HG02852 (cell line): Measurements from ENCODE around the gene TOP1.

ENCODE experiments used
- ATAC-seq: cut with Tn5 transposase; IDR thresholded peaks from one replicate; pipeline ENCODE4 v1.9.1; 2021; ENCODE audit warnings: mild to moderate bottlenecking, moderate library complexity; ENCODE audit not compliant: unreplicated experiment

The TOP1 gene

DNA sequence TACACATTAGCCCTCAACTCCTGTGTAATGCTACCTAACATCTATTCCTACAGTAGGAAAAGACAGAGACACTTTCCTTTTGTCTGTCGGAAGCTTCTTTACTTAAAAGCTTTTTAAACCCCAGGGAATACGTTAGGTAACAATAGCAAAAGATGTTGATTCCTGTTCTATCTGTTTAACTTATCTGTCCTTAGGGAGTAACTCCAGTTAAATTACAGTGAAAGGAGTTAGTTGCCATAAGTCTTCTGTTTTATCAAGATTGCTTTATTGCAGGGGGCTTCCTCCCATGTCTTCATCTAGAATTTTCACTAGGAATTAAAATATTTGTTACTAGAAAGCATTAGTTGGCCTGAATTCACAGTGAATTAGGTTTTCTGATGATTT is 26.2 kb downstream of the TOP1 start:
- no peak for ATAC-seq

DNA sequence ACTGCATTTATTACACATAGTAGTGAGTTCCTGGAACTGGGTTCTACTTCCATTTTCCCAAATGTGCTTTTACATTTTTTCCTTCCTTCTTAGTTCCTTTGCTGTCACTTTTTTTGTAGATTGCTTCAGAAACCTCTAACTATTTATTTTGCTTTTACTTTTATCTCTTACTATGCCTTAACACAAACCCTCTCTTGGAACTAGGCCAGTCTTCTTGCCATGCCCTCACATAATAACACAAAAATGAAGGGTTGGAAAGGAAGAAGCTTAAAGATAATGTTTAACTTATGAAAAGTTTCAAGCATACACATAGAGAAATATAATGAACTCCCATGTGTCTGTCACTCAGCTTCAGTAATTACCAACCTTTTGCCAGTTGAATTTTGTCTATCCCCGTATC is 27.1 kb downstream of the TOP1 start:
- ATAC-seq: no peak

DNA sequence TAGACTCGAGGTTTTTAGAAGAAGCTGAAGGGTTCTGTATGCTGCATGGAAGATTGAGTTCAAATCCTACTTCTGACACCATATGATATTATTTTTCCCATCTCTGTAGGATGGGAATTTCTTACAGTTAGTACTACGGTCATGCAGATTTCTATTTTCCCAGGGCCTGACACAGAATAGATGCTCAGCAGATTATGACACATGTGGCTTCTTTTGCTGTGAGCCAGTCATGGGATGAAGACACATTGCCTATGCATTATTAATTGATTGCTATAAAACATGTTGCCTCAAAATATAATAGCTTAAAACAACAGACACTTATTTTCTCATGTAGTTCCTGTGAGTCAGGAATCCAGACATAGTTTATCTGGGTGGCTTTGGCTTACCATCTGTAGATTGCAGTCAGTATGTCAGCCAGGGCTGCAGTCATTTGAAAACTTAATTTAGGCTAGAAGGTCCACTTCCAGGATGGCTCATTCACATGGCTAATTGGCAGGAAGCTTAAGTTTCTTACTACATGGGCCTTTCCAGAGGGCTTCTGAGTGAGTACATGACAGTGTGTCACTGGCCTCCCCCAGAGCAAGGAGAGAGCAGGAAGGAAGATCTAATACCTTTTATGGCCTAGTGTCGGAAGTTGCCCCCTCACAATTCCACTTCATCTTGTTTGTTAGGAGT is 29.5 kb downstream of the TOP1 start:
- ATAC-seq: no peak

DNA sequence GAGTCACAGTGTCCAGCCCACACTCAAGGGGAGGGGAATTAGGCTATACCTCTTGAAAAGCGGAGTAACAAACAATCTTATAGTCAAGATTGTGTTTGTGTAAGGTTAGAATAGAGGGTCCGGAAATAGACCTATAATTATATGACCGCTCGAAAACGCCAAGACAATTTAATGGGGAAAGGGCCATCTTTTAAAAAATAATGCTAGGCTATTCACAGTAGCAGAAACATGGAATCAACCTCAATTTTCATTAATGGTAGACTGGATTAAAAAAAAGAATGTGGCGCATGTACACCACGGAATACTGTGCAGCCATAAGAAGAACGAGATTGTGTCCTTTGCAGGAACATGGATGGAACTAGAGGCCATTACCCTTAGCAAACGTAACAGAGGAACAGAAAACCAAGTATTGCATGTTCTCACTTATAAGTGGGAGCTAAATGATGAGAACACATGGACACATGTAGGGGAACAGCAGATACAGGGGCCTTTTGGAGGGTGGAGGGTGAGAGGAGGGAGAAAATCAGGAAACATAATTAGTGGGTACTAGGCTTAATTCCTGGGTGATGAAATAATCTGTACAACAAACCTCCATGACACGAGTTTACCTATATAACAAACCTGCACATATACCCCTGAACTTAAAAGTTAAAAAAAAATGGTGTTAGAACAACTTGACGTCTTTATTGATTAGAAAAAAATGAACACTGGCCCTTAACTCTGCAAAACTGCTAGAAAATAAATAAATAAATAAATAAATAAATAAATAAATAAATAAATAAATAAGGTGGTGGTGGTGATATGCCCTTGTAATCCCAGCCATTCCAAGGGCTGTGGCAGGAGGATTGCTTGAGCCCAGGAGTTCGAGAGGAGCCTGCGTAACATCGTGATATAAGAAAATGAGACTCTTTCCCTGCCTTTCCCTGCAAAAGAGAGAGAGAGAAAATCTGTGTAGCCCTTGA is 30.3 kb downstream of the TOP1 start:
- no peak for ATAC-seq

DNA sequence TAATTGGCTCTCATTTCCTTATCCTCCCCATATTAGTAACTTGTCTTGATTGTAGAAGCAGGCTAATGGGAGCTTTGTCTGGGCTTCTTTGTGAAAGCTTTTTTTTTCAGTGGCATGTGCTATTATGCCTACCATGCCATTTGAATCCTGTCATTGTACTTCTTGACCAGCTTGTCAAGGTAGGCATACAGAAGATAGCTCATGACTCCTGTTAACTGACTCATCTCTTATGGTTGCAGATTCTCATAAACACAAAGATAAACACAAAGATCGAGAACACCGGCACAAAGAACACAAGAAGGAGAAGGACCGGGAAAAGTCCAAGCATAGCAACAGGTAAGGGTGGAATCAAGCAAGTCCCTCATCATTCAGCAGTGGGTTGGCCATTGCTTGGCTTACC is 32.5 kb downstream of the TOP1 start:
- ATAC-seq: no peak

DNA sequence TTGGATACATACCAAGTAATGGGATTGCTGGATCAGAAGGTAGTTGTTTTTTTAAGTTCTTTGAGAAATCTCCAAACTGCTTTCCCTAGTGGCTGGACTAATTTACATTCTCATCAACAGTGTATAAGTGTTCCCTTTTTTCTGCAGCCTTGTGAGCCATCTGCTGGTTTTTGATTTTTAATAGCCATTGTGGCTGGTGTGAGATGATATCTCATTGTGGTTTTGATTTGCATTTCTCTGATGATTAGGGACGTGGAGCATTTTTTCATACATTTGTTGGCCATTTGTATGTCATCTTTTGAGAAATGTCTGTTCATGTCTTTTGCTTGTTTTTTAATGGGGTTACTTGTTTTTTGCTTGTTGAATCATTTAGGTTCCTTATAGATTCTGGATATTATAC is 34.8 kb downstream of the TOP1 start:
- no peak for ATAC-seq

DNA sequence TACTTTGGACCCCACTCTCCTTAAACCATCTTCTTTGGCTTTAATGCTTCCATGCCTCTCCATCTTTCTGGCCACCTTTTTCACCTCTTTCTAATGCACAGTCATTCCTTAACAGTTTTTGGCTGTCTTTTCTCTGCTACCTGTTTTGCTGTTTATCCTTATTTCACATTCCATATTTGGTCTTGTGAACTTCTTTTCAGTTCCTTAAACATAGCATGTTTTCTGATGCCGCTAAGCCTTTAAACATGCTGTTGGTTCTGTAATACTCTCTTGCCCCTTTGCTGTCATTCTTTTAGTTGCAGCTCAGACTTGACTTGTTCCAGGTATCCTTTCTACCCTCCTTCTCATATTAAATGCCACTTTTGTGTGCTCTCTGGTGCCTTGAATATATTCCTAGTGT is 35.8 kb downstream of the TOP1 start:
- peak; percentile 80 for ATAC-seq

DNA sequence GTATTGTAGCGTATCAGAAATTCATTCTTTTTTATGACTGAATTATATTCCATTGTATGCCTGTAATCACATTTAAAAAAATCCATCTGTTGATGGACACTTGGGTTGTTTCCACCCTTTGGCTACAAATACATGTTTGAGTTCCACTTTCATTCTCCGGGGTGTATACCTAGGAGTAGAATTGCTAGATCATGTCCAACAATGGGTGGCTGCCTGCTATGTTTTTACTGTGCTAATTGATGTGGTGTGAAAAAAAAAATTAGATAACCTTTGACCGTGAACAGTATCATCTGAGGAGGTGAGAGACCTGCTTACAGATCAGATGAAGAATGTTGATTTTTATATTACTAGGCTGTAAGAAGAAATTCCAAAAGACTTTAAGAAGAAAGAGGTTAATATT is 37.1 kb downstream of the TOP1 start:
- no peak for ATAC-seq

DNA sequence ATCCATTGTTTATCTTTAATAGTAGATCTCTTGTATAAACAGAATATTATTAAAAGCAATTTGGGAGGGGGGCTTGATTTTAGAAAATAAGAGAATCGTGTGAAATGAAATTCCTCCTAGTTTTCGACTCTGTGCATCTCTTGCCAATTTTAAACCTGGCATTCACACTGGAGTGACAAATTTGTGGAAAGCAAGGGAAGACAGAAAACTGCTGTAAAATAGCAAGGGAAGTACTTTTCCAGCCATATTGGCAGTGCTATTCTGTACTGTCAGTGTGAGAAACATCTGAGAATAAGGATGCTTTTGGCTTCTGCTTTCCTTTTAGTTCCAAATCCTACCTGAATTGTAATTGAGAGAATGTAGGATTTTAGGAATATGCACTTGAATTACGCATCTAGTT is 40.2 kb downstream of the TOP1 start:
- no peak for ATAC-seq

DNA sequence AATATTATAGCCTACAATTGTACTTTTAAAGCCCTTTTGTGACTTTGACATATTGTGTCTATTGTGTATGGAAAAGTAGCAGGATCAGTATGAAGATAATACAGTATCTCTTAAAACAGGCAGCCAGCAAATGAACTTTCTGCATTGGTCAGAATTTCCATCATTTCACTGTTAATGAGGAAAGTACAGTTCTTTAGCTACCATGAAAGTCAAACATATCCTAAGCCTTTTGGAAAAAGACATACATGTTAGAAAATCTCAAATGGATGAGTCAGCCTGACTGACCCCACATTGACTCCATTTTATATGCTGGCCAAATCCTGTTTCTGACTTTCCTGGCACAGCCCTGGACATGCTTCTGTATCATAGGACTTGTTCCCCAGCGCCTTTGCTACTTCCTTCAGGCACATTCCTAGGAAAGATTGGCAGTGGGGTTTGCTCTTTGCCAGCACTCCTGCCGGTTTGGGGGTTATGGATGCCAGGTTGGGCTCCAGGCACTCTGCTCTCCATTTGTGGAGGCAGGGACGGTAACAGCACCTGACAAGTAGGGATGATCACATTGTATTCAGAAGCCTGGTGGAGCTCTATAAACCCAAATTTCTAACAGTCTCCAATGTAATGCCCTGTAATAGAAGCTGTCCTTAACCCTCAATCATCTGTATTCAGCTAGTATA is 43.7 kb downstream of the TOP1 start:
- ATAC-seq: no peak

DNA sequence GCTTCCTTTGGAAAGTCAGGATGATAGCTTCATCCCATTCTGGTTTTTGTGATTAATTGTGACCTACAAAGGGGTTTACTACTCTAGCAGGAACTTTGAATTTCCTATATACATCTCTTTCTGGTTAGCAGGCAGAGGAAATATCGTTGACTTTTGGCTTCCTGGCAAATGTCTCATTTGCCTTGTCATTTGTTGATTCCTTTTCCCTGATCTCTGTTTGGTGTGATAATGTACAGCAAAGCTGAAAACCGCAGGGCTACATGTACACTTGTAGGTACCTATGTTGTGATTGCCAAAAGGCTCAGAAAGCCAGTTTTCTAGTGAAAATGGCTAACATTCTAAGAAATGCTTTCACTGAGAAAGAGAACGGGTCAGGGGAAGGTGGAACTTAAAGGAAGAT is 44.3 kb downstream of the TOP1 start:
- no peak for ATAC-seq

DNA sequence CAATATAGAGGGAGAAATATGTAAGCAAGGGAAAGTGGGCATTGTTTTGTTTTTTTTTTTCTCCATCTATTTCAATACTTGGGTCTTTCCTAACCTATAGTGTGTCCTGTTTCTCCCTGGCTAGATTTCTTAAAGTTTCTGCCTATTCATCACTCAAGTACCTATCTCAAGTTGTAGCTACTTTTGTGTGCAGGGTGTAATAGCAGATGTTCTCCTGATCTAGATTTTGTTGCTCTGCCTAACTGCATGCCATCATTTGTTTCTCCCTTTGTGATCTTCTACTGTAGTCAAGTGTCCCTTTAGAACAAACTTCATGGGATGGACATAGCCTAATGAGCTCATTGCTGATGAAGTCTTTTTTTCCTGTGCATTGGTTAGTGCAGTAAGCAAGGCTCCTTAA is 45.8 kb downstream of the TOP1 start:
- ATAC-seq: no peak

DNA sequence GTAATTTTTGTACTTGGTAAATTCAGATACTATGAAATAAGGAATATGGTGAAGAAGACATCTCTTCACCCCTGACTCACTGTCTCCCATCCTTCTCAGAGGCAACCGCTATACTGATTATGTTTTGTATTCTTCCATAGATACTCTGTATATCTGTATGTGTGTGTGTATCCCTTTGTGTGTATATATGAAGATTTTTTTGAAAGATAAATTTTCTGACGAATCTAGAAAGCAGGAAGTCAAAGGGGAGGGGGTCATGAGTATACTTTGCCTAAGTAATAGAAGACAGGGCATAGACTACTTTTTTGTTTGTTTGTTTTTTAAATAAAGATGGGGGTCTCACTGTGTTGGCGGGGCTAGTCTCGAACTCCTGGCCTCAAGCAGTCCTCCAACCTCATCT is 48.2 kb downstream of the TOP1 start:
- ATAC-seq: no peak

DNA sequence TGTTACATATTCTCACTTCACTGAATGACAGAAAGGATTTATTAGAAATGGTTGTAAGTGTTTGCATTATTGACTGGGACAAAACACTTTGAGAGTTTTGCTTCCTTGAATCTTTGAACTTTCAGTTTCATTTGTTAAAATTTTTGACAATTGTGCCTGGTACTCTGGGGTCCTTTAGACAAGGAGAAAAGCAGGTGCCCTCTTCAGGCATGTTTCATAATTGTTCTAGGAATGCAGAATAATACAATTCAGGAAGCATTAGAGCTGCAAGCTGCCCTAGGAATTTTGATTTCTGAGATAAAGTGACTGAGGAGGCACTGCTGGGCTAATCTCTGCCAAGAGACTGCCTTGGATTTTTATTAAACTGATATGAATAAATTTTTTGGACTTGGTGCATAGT is 49.7 kb downstream of the TOP1 start:
- no peak for ATAC-seq

DNA sequence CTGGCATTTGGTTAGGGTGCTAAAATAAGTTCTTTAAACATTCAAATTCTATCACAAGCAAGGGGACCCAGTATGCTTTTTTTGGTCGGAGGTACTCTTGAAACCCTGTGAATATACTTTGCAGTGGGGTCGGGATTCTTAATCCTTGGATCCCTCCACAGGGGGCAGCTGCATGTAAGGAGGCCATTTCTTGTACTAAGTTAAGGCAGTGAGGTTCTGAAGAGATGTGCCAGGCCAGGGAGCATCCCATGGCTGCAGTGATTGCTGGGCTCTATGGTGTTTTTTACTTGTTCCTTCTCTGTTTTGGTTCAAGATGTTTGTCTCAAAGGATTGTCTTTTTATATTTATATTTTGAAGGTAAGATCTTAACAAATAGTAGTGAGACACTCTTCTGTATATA is 50.4 kb downstream of the TOP1 start:
- no peak for ATAC-seq

DNA sequence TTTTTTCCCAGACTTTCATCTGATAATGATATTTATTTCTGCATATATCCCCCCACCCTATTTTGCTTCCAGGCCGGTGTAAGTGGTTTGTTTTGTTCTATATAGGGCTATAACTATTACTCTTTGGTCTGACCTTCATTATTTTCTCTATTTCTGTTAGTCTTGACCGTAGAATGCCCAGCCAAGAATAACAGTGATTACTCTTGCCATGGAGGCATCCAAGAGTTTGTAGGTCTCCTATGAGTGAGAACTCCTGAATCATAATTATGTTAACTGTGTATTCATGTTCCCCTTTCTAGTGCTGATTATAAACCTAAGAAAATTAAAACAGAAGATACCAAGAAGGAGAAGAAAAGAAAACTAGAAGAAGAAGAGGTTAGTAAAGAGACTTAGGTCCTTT is 52.2 kb downstream of the TOP1 start:
- ATAC-seq: no peak

DNA sequence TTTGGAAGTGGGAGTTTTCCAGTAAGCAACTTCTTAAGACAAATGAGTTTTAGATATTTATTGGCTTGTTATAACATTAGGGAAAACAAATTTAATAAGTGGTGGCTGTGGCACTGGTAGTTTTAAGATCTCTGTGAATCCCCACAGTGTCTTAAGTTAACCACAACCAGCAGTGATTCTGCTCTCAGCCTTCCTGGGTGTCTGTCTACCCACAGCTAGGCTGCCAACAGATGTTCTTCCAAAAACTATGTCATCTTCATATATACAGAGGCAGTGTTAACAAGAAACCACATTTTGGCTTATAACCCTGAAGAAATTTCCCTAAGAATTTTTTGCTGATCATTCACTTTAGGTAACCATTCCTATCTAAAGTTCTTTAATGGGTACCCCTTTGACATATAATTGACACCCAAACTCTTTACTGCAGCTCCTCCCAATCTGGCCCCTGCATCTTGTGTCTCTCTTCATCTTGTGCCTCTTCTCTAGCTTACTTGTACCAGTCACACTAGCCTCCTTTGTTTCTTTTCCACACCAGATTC is 52.7 kb downstream of the TOP1 start:
- ATAC-seq: no peak

DNA sequence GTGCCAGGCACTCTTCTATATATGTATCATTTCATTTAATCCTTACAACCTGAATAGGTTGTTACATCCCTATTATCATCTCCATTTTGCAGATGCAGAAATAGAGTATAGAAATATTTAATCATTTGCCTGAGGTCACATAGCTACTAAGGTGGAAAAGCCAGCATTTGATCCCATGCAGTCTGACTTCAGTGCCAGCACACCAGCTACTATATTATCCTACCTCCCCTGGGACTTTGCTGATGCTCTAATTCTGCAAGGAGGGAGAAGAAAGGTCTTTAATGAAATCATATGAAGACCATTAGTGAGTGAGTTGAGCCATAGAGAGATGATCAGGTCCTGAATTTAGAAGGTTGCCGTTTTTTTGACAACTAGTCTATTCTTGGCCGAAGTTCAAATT is 53.7 kb downstream of the TOP1 start:
- ATAC-seq: no peak

DNA sequence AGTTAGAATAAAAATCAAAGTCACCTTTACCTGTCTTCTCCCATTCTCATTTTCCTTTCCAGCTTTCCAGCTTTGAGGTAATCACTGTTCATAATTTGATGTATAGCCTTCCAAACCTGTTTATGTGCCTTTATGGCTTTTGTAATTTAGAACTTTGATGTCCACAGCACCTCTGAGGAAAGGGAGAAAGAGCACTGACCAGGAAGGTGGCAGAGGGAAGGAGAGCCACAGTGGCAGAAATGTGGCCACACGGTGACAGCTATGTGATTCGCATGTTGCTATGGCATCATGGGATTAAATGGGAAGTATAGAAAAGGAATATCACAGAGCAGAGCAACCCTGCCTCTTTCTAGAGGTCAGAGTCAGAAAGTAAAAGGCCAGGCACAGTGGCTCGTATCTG is 57.0 kb downstream of the TOP1 start:
- ATAC-seq: no peak

DNA sequence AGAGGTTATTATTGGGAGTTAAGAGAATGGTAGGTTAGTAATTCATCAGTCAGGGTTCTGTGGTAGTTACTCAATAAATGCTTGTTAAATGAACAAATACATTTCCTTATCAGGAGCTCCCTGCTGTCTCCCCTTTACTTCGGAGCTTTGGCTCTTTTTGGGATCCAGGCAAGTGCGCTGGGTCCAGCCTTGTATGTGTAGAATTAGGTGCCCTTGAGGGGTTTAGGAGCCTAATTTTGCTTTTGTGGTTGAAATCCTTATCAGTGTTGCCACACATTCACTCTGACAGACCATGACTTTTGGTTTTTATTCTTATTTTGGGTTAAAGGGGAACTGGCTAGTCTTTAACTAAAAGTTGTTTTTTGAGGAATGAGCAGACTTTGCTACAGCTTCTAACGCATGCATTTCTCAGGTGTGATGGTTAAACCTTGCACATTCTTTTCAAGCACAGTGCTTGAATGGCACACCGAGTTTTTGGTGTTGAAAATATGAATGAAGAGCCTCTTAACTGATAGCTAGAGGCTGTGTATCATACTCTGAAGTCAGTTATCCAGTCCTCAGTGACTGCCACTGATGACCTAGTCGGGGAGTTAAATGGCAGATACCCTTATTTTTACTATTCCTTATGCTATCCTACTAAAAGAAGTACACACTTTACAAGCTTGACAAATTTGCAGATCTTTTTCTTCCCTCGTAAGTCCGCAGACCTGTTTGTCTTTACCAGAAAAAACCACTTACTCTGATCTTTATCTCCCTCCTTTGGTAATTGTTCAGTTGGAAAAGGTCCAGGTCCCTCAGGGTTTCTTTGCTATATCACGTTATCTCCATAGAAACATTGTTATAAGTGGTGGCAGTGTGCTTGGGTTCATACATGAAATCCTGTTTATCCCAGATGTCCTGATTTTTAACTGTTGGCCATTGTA is 58.0 kb downstream of the TOP1 start:
- ATAC-seq: no peak

DNA sequence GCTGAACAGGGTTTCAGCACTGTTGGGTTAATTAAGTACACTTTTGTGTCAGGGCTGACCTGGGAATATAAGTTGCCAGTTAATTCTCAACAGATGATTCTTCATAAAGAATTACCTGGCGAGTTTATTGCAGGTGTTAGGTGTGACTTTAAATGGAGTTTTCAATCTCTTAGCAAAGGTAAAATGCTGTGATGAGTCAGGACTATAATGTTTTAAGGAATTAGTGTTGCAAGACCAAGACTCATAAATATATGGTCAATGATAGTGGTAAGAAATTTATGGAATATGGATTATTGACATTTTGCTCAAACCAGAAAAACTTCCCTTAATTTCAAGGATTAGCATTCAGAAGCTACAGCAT is 58.7 kb downstream of the TOP1 start:
- no peak for ATAC-seq
